GM12892 (cell line): Measurements from ENCODE around the gene TTC19. TPM values are rescaled to one million over a fixed set of nuclear protein-coding genes. Genes with fewer than 3 reads are reported as not detected.

Source experiments
- DNase-seq: peaks from one replicate; pipeline ENCODE4 v3.0.0; 2011; ENCODE audit not compliant: insufficient read length
- FAIRE-seq: peaks from 2 replicates; lab custom pipeline; 2011; peaks lifted over from hg19 to GRCh38; lab: Jason Lieb, UNC
- POLR2A ChIP-seq: IDR thresholded peaks from 2 replicates; pipeline ENCODE4 v1.6.1; 2011; ENCODE audit warnings: low read depth, low read length, control low read depth
- POLR2AphosphoS5 ChIP-seq: IDR thresholded peaks from 2 replicates; pipeline ENCODE4 v1.6.1; 2011; ENCODE audit warnings: low read depth, low read length, control low read depth
- TAF1 ChIP-seq: IDR thresholded peaks from 2 replicates; pipeline ENCODE4 v1.6.1; 2011; ENCODE audit warnings: low read depth, mild to moderate bottlenecking, control low read depth, low read length, borderline replicate concordance
- polyA plus RNA-seq: library from polyadenylated mRNA; unstranded; fragments of >200 nt; gene quantifications from one replicate; pipeline ENCODE4 v1.2.1, GENCODE V29; 2012; ENCODE audit warnings: missing spikeins, inconsistent platforms; ENCODE audit not compliant: missing spikeins

The TTC19 gene, protein sequence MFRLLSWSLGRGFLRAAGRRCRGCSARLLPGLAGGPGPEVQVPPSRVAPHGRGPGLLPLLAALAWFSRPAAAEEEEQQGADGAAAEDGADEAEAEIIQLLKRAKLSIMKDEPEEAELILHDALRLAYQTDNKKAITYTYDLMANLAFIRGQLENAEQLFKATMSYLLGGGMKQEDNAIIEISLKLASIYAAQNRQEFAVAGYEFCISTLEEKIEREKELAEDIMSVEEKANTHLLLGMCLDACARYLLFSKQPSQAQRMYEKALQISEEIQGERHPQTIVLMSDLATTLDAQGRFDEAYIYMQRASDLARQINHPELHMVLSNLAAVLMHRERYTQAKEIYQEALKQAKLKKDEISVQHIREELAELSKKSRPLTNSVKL
- polyA plus RNA-seq: 27.6 TPM

- peak; percentile 97 for FAIRE-seq
Observed at GRCh38 chr17:15999141-15999973, at the start of gene TTC19, which contains the start of gene ZSWIM7. TTC19 (plus strand) TSS chr17:15999824; CDS start chr17:15999849, 25 bp downstream. ZSWIM7 (minus strand) TSS chr17:15999704; CDS start chr17:15999594, 110 bp downstream.

DNA sequence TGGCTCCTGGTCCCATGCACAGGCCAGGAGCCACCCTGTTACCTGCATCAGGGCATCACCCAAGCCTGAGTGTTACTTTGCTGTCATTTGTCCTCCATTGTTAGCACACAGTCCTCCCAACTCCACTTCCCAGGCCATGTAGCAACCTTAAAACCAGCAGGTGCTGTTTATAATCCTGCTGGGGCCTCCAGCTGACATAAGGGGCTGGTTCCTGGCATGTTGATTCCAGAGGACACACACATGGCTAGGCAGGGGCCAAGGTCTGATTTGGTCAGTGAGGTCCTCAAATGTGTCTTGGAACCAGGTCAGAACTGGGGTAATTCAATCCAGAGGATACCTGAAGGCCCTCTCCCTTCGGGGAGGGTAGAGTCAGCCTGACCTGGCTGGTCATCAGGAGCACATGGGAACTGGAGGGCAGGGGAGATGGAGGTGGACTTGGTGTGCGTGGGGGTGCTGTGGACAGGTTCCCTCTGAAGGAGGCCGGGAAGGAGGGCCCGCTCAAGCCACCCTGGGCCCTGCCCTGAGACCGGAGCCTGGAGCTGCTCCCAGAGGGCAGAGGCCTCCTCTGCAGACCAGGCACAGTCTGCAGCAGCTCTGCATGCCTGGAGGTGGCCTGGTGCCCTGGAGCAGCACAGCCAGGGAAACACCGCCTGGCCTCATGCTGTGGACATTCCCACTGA, 48.1 kb upstream of the TTC19 start:
- no peak for FAIRE-seq
- no peak for DNase-seq
- TF ChIP-seq POLR2AphosphoS5 (no peak), POLR2A (no peak), TAF1 (no peak)

More at GRCh38 chr17:15999141-15999973, at the start of gene TTC19, which contains the start of gene ZSWIM7:
- DNase-seq: peak; percentile 96
- TF ChIP-seq POLR2AphosphoS5: peak; percentile 95
- peak; percentile 99 for TF ChIP-seq TAF1
- TF ChIP-seq POLR2A: peak; percentile 97

DNA sequence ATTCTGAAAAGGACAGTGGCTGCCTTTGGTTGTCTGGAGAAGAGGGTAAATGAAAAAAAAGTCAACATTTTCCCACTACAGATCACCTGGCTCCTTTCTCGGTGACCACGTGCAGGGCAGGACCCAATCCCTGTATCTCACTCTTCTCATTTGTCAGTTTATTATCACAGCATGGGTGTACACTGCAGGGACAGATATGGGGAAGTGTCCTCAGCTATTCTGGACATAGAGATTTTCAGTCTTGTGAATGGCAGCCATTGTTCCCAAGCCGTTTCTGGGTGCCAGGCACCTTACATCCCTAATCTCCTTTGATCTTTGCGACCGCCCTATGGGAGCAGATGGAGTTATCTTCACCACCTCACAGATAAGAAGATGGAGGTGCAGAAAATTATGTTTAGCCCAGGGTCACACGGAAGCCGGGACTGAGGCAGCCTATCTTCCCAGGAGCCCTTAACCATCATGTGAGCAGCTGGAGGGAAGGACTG, 47.5 kb upstream of the TTC19 start:
- DNase-seq (no peak), FAIRE-seq (no peak)
- TF ChIP-seq POLR2A (no peak), POLR2AphosphoS5 (no peak), TAF1 (no peak)

DNA sequence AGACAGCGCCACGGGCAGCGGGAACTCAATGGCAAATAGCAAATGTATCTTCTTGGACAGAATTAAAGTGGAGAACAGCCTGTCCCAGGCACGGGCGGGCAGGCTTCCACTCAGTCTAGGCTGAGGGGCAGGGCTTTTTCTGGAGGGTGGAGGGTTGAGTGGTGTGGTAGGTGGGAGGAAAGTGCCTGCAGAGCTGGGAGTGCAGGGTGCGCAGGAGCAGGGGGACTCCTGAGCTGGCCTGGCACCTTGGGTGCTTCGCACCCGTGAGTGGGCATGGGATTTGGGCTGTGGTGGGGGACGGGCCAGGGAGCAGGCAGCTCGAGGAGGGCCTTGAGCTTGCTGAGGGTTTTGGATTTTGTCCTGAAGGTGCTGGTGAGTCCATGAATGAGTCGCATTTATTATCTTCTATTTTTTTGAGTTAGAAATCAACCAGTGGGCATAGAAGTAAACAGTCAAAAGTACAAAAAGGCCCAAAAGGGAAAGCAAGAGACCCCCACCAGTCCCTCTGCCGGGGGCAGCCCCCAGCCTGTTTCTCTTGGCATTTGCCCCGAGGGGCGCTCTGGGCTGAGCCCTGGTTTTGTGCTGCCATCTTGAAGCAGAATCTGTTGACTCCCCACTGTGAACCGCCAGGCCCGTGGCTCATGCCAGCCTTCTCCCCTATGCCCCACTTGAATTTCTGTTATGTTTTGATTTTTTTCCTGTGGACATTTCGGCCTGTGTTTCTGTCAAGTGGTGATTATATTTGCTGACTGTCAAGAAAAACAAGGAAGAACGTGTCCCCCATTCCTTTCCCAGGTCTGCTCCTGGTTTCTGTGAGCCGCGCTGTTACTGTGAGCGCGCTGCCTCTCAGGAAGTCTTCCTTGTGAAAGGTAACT, 46.5 kb upstream of the TTC19 start:
- FAIRE-seq (no peak), DNase-seq (no peak)

GRCh38 chr17:15954222-15954621, 45.4 kb upstream of the TTC19 start:
- DNase-seq: no peak
- FAIRE-seq: no peak
- TF ChIP-seq POLR2A (no peak), TAF1 (no peak), POLR2AphosphoS5 (no peak)

More for the DNA sequence above, 46.5 kb upstream of the TTC19 start:
- TF ChIP-seq TAF1 (no peak), POLR2A (no peak), POLR2AphosphoS5 (no peak)

- no peak for TF ChIP-seq TAF1
- no peak for TF ChIP-seq POLR2AphosphoS5
- TF ChIP-seq POLR2A: no peak
- DNase-seq: no peak
- no peak for FAIRE-seq
Observed at GRCh38 chr17:15955793-15956541, 43.7 kb upstream of the TTC19 start.

DNA sequence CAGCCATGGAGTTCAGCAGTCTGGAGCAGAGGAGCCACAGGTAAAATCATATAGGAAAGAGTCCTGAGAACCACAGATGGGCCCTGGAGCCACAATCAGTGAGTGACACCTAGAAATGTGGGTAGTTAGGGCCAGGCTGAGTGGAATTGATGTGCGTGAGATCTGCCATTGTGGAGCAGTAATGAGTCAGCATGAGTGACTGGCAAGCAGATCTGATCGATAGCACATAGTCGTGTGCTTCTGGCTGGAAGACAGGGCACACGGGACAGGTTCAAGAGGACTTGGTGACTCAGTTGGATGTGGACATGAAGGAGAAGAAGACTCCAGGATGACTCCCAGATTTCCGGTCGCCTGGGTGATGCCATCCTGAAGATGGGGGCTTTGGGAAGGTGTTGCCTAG, 42.4 kb upstream of the TTC19 start:
- no peak for DNase-seq

DNA sequence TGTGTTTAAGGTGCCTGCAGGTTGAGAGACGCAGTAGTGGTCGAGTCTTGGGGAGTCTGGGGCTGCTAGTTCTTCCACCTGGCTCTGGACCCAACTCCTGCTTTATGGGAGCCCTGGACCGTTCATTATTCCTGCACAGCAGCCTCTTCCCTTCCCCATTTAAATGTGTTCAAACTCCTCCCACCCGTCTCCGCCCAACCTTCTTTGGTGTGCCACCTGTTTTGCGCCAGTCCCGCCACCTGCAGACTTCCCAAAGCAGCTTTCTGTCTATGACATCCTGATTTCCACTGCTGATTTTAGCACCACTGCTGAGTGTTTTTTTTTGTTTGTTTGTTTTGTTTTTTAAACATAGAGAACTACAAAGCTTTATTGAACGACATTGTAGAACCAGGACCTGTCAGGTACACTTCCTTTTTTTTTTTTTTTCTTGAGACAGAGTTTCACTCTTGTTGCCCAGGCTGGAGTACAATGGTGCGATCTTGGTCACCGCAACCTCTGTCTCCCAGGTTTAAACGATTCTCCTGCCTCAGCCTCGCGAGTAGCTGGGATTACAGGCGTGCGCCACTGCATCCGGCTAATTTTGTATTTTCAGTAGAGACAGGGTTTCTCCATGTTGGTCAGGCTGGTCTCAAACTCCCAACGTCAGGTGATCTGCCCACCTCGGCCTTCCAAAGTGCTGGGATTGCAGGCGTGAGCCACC, 41.9 kb upstream of the TTC19 start:
- TF ChIP-seq POLR2A: no peak
- TF ChIP-seq POLR2AphosphoS5: no peak
- no peak for TF ChIP-seq TAF1
- DNase-seq (no peak), FAIRE-seq (no peak)

More for the DNA sequence above, 42.4 kb upstream of the TTC19 start:
- no peak for FAIRE-seq
- no peak for TF ChIP-seq POLR2AphosphoS5
- TF ChIP-seq POLR2A: no peak
- TF ChIP-seq TAF1: no peak

DNA sequence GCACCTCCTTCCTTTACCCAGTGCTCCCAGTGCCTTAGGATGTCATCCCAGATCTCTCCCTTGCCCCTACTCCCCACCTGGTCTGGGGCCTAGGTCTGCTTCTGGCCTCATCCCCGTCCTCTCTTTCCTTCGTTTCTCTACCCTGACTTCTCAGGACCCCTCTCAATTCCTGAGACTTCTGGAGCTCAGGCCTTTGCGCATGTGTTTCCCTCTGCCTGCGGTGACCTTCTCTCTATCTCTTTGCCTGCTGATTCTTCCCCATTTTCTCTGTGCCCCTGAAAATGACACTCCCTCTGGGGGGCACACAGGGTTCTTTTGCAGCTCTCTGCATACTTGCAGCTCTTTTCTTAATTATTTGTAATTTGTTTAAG, 41.2 kb upstream of the TTC19 start:
- FAIRE-seq: no peak
- TF ChIP-seq POLR2AphosphoS5 (no peak), TAF1 (no peak), POLR2A (no peak)

More for the DNA sequence above, 41.2 kb upstream of the TTC19 start:
- DNase-seq: no peak
